H1 (cell line): ENCODE data around the gene FRMPD2. TPM values are rescaled to one million over a fixed set of nuclear protein-coding genes. Genes with fewer than 3 reads are reported as not detected.

Experiments
- CTCF ChIA-PET: fragments of 300-600 bp; sonication (Branson Sonifier 250); formaldehyde crosslinking; loops from one replicate; lab custom pipeline; 2021; ENCODE audit not compliant: partially characterized antibody; lab: Charles Lee
- POLR2A ChIA-PET: fragments of 300-600 bp; sonication (Branson Sonifier 250); formaldehyde crosslinking; loops from one replicate; lab custom pipeline; 2021; ENCODE audit warnings: inconsistent platforms; ENCODE audit not compliant: partially characterized antibody; lab: Charles Lee
- DNase-seq, 2 experiments: peaks; one replicate each; pipeline versions ENCODE4 v3.0.0 to v3.0.0-alpha.2; 2010 to 2022; ENCODE audit warnings: low spot score in 2 of 2, low read depth in 1 of 2, mixed read lengths in 1 of 2
- FAIRE-seq: peaks from 2 replicates; lab custom pipeline; 2011; peaks lifted over from hg19 to GRCh38; lab: Jason Lieb, UNC
- H2AFZ ChIP-seq: 2 replicates; pipeline ENCODE4 v1.8.1; 2012; ENCODE audit warnings: low read length, inconsistent platforms
- H2AK5ac ChIP-seq: 2 replicates; pipeline ENCODE4 v1.6.1; 2013; ENCODE audit warnings: low read depth, low read length
- H2BK120ac ChIP-seq: replicated peaks from 2 replicates; pipeline ENCODE3; 2013; ENCODE audit warnings: low read depth, low read length, inconsistent platforms
- H2BK12ac ChIP-seq: 2 replicates; pipeline ENCODE4 v1.6.1; 2013; ENCODE audit warnings: low read depth, low read length
- H2BK15ac ChIP-seq: 2 replicates; pipeline ENCODE4 v1.6.1; 2013; ENCODE audit warnings: low read length
- H2BK20ac ChIP-seq: 2 replicates; pipeline ENCODE4 v1.6.1; 2013; ENCODE audit warnings: low read length
- H2BK5ac ChIP-seq: 2 replicates; pipeline ENCODE4 v1.6.1; 2013; ENCODE audit warnings: low read depth, low read length
- H3K14ac ChIP-seq: 2 replicates; pipeline ENCODE4 v1.6.1; 2013; ENCODE audit warnings: inconsistent platforms; ENCODE audit not compliant: insufficient read length
- H3K18ac ChIP-seq: 2 replicates; pipeline ENCODE4 v1.6.1; 2013; ENCODE audit warnings: low read length; ENCODE audit errors: extremely low read depth
- H3K23ac ChIP-seq: 2 replicates; pipeline ENCODE4 v1.6.1; 2013; ENCODE audit warnings: inconsistent platforms; ENCODE audit not compliant: insufficient read length
- H3K23me2 ChIP-seq: 2 replicates; pipeline ENCODE4 v1.6.1; 2013; ENCODE audit warnings: low read depth, low read length
- H3K27ac ChIP-seq: 2 replicates; pipeline ENCODE4 v1.6.1; 2011; ENCODE audit warnings: low read depth, low read length, inconsistent platforms
- H3K27me3 ChIP-seq, 4 experiments: replicated peaks in 1 of 4; 1 replicate in 1 of 4; 2 replicates in 3 of 4; pipeline versions ENCODE4 v1.6.1 to v1.8.1; 2011 to 2013; ENCODE audit warnings: low read length in 3 of 4, mild to moderate bottlenecking in 3 of 4, inconsistent platforms in 2 of 4, mixed read lengths in 2 of 4, moderate library complexity in 1 of 4; ENCODE audit not compliant: control insufficient read depth in 3 of 4, insufficient read depth in 3 of 4; ENCODE audit errors: extremely low read depth in 1 of 4
- H3K36me3 ChIP-seq, 4 experiments: 2 replicates each; pipeline versions ENCODE4 v1.6.1 to v1.8.1; 2011 to 2013; ENCODE audit warnings: mild to moderate bottlenecking in 4 of 4, low read length in 3 of 4, moderate library complexity in 2 of 4, control low read depth in 1 of 4, inconsistent platforms in 1 of 4; ENCODE audit not compliant: insufficient read depth in 4 of 4, control insufficient read depth in 2 of 4
- H3K4ac ChIP-seq: replicated peaks from 2 replicates; pipeline ENCODE3; 2013; ENCODE audit warnings: low read length, low read depth, mixed read lengths, inconsistent platforms; ENCODE audit not compliant: insufficient read length
- H3K4me1 ChIP-seq, 4 experiments: replicated peaks in 1 of 4; 1 replicate in 1 of 4; 2 replicates in 3 of 4; pipeline versions ENCODE4 v1.6.1 to v1.8.1; 2011 to 2013; ENCODE audit warnings: low read length in 3 of 4, inconsistent platforms in 2 of 4, mixed read lengths in 1 of 4; ENCODE audit not compliant: insufficient read depth in 4 of 4, control insufficient read depth in 3 of 4
- H3K4me2 ChIP-seq, 2 experiments: 2 replicates each; pipeline versions ENCODE4 v1.6.1 to v1.8.1; 2011 to 2013; ENCODE audit warnings: low read depth in 2 of 2, low read length in 2 of 2, control low read depth in 1 of 2, inconsistent platforms in 1 of 2, mild to moderate bottlenecking in 1 of 2; ENCODE audit not compliant: insufficient read depth in 1 of 2
- H3K4me3 ChIP-seq, 4 experiments: fragments of 200-600, 300-600 bp in 1 of 4; sonication (generic), shearing (Covaris generic), sonication (Bioruptor Twin) in 1 of 4; 2 replicates each; pipeline versions ENCODE4 v1.5.1 to v1.8.1; 2011 to 2016; ENCODE audit warnings: low read length in 4 of 4, low read depth in 3 of 4, control low read depth in 2 of 4, inconsistent platforms in 2 of 4, mild to moderate bottlenecking in 2 of 4, mixed read lengths in 1 of 4, moderate library complexity in 1 of 4; ENCODE audit not compliant: insufficient read depth in 2 of 4; ENCODE audit errors: extremely low read depth in 1 of 4
- H3K56ac ChIP-seq: replicated peaks from 2 replicates; pipeline ENCODE3; 2013; ENCODE audit warnings: low read depth, mild to moderate bottlenecking, mixed read lengths, low read length, inconsistent platforms; ENCODE audit not compliant: insufficient read length
- H3K79me1 ChIP-seq: 2 replicates; pipeline ENCODE4 v1.6.1; 2013; ENCODE audit warnings: low read depth, low read length, control low read depth
- H3K79me2 ChIP-seq, 2 experiments: 2 replicates each; pipeline versions ENCODE4 v1.6.1 to v1.8.1; 2012 to 2013; ENCODE audit warnings: low read length in 2 of 2, mild to moderate bottlenecking in 2 of 2, inconsistent platforms in 1 of 2; ENCODE audit not compliant: insufficient read depth in 2 of 2, control insufficient read depth in 1 of 2
- H3K9ac ChIP-seq, 4 experiments: replicated peaks in 1 of 4; 1 replicate in 1 of 4; 2 replicates in 3 of 4; pipeline versions ENCODE4 v1.6.1 to v1.8.1; 2011 to 2013; ENCODE audit warnings: low read depth in 3 of 4, low read length in 3 of 4, control low read depth in 2 of 4, mild to moderate bottlenecking in 2 of 4, moderate library complexity in 2 of 4, inconsistent platforms in 1 of 4; ENCODE audit errors: extremely low read depth in 1 of 4
- H3K9me3 ChIP-seq, 2 experiments: 2 replicates each; pipeline versions ENCODE4 v1.6.1 to v1.8.1; 2012 to 2013; ENCODE audit warnings: mild to moderate bottlenecking in 2 of 2, moderate library complexity in 2 of 2, control low read depth in 1 of 2, inconsistent platforms in 1 of 2, low read depth in 1 of 2, low read length in 1 of 2, mixed read lengths in 1 of 2; ENCODE audit not compliant: insufficient read depth in 2 of 2
- H4K20me1 ChIP-seq, 2 experiments: replicated peaks in 1 of 2; 2 replicates each; pipeline versions ENCODE3 to v1.8.1; 2011 to 2013; ENCODE audit warnings: inconsistent platforms in 2 of 2, low read length in 2 of 2, mild to moderate bottlenecking in 1 of 2; ENCODE audit not compliant: insufficient read depth in 2 of 2, control insufficient read depth in 1 of 2
- H4K5ac ChIP-seq: 2 replicates; pipeline ENCODE4 v1.6.1; 2013; ENCODE audit warnings: low read length, low read depth, mixed read lengths, inconsistent platforms; ENCODE audit not compliant: insufficient read length
- H4K8ac ChIP-seq: 2 replicates; pipeline ENCODE4 v1.8.0; 2013; ENCODE audit warnings: mild to moderate bottlenecking, moderate library complexity, low read length, inconsistent platforms; ENCODE audit not compliant: insufficient read depth; ENCODE audit errors: extremely low read depth
- H4K91ac ChIP-seq: replicated peaks from 2 replicates; pipeline ENCODE3; 2013; ENCODE audit warnings: low read length, mixed read lengths, inconsistent platforms; ENCODE audit not compliant: insufficient read length
- BCL11A ChIP-seq, 2 experiments: IDR thresholded peaks; one replicate each; pipeline ENCODE4 v1.6.1; 2011; ENCODE audit warnings: low read depth in 2 of 2, low read length in 2 of 2, mild to moderate bottlenecking in 2 of 2
- CBX8 ChIP-seq: fragments of 300-800, 300-1000 bp; sonication (generic); IDR thresholded peaks from 2 replicates; pipeline ENCODE4 v1.7.1; 2016; ENCODE audit warnings: low read depth, low read length, borderline replicate concordance
- HDAC6 ChIP-seq: IDR thresholded peaks from one replicate; pipeline ENCODE4 v1.7.1; 2012; ENCODE audit warnings: low read depth, mild to moderate bottlenecking, inconsistent platforms, low read length, moderate library complexity
- KDM5A ChIP-seq: fragments of 200-600 bp; IDR thresholded peaks from 2 replicates; pipeline ENCODE4 v1.7.1; 2012; ENCODE audit warnings: mild to moderate bottlenecking, low read length, inconsistent platforms, mixed read lengths
- NRF1 ChIP-seq: IDR thresholded peaks from 2 replicates; pipeline ENCODE4 v1.6.1; 2011; ENCODE audit warnings: mild to moderate bottlenecking, low read depth, low read length, improper control_type of control experiment
- PHF8 ChIP-seq: fragments of 200-600 bp; sonication (generic); conservative IDR thresholded peaks from 2 replicates; pipeline ENCODE4 v1.7.1; 2012; ENCODE audit warnings: low read depth, mild to moderate bottlenecking, inconsistent platforms, low read length, moderate library complexity
- RNF2 ChIP-seq: fragments of 200-900, 300-1000 bp; sonication (generic); IDR thresholded peaks from 2 replicates; pipeline ENCODE4 v1.7.1; 2016; ENCODE audit warnings: borderline replicate concordance, low read depth, mild to moderate bottlenecking, antibody characterized with exemption, low read length; ENCODE audit not compliant: poor library complexity, severe bottlenecking; ENCODE audit errors: missing control alignments
- SAP30 ChIP-seq: fragments of 300-600 bp; sonication (generic); IDR thresholded peaks from 2 replicates; pipeline ENCODE4 v1.7.1; 2012; ENCODE audit warnings: low read length, moderate library complexity, mild to moderate bottlenecking, inconsistent platforms; ENCODE audit not compliant: insufficient read depth, insufficient replicate concordance
- SIN3A ChIP-seq, 2 experiments: IDR thresholded peaks in 1 of 2; conservative IDR thresholded peaks in 1 of 2; 2 replicates each; pipeline ENCODE4 v1.6.1; 2011 to 2012; ENCODE audit warnings: low read length in 2 of 2, improper control_type of control experiment in 1 of 2, low read depth in 1 of 2, mild to moderate bottlenecking in 1 of 2
- SIRT6 ChIP-seq: IDR thresholded peaks from one replicate; pipeline ENCODE4 v1.7.1; 2012; ENCODE audit warnings: low read length, inconsistent platforms
- SIX5 ChIP-seq: IDR thresholded peaks from 2 replicates; pipeline ENCODE4 v1.6.1; 2011; ENCODE audit warnings: mild to moderate bottlenecking, low read depth, low read length
- SP2 ChIP-seq: IDR thresholded peaks from 2 replicates; pipeline ENCODE4 v1.6.1; 2012; ENCODE audit warnings: mild to moderate bottlenecking, low read length, inconsistent platforms
- SRF ChIP-seq: IDR thresholded peaks from 2 replicates; pipeline ENCODE4 v1.6.1; 2011; ENCODE audit warnings: mild to moderate bottlenecking, low read depth, low read length, moderate library complexity
- ZNF274 ChIP-seq: IDR thresholded peaks from 2 replicates; pipeline ENCODE4 v1.7.0; 2012; ENCODE audit warnings: low read length, borderline replicate concordance; ENCODE audit errors: extremely low read depth
- WGBS, 2 experiments: shearing (Covaris generic) in 1 of 2; methylation state at CpG; one replicate each; pipeline versions ENCODE4 v1.1.6 to v1.1.7; 2013 to 2015; ENCODE audit warnings: low lambda C conversion rate in 2 of 2, mixed read lengths in 2 of 2, inconsistent platforms in 1 of 2, low coverage in 1 of 2, missing lambda C conversion rate in 1 of 2; ENCODE audit not compliant: insufficient replicate concordance in 2 of 2, insufficient coverage in 1 of 2, insufficient read length in 1 of 2; ENCODE audit errors: extremely low coverage in 1 of 2, missing lambda C conversion rate in 1 of 2; 5-methylcytosine and 5-hydroxymethylcytosine counted together
- polyA plus RNA-seq, 7 experiments: library from polyadenylated mRNA; depleted of rRNA in 3 of 7; stranded (reverse) in 5 of 7; unstranded in 2 of 7; fragments of >200 nt in 5 of 7; fragments of 200-250 nt in 2 of 7; gene quantifications; 1 replicate in 5 of 7; 2 replicates in 1 of 7; 4 replicates in 1 of 7; pipeline versions ENCODE4 v1.2.1 to v1.2.3, GENCODE V29; 2011 to 2013; ENCODE audit warnings: missing spikeins in 2 of 7, mixed read lengths in 2 of 7
- total RNA-seq: library from RNA; stranded (reverse); fragmentation: NEBNext Ultra II Directional; extraction: Animal tissue kit (Norgen Biotek cat#: 25700); gene quantifications from 2 replicates; pipeline ENCODE4 v1.2.1, GENCODE V29; 2021

FRMPD2 gene
- total and polyA plus RNA-seq, 2 of the 8 experiments (the other 6 are each of a cell fraction or from before 2014, with no cell fraction given), result 0.07 to 0.47 TPM

DNA sequence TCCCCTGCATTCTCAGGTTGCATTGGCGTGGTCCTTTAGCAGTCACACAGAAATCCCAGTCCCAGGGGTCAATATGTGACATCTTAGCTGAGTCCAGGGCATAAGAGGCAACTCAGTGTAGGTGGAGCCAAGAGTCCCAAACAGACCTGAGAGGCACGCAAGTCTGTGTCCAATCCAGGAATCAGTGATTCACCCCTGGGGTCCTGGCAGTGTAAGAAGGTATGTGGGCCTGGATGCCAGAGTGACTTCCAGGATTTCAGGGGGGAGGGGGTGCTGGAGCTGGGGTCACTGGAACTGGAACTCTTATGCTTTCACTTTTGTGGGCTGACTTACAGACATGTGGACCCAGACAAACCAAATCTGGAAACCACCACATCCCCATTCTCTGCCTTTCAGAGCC is 26.8 kb downstream of the FRMPD2 start:
- H3K27ac ChIP-seq, result no peak overlapping the region
- no peak for FAIRE-seq
- H3K56ac ChIP-seq, result no peak overlapping the region
- H3K4me1 ChIP-seq, result peaks cover 0 to 16% (median 10%) of the 10 kb centered on the region in 4 experiments; a peak in 6 of 7 replicates
- no peak overlapping the region for H2BK20ac ChIP-seq
- H3K23ac ChIP-seq, result no peak overlapping the region
- CTCF ChIA-PET, result interaction anchor here (1.3 to 1.6 kb wide), 2 partner anchors 8 to 31 kb away, joined by 4 to 6 read pairs; no protein-coding TSS in a partner anchor
- H3K23me2 ChIP-seq, result no peaks in the 10 kb centered on the region
- no peak overlapping the region for H4K5ac ChIP-seq
- no peak overlapping the region for H2BK5ac ChIP-seq
- no peak overlapping the region for H3K4ac ChIP-seq
- no peak overlapping the region for H2AK5ac ChIP-seq
- no peak overlapping the region for H4K91ac ChIP-seq
- WGBS, 2 experiments, result 85% methylated on average over 2 of the region's 2 CpGs; no CpG with 5 or more reads in 1 of the 2 experiments
- H2BK120ac ChIP-seq, result no peak overlapping the region
- H3K9me3 ChIP-seq, result no peaks in the 10 kb centered on the region
- H3K9ac ChIP-seq, result no peak overlapping the region
- no peaks in the 10 kb centered on the region for H3K27me3 ChIP-seq
- peak overlapping the region; percentile 46; the same call in 1 of the 2 replicates for H2AFZ ChIP-seq
- H2BK12ac ChIP-seq, result no peak overlapping the region
- H4K20me1 ChIP-seq, result no peaks in the 10 kb centered on the region
- H3K79me1 ChIP-seq, result no peaks in the 10 kb centered on the region; the same call in 1 of the 2 replicates
- no peak overlapping the region for H3K4me2 ChIP-seq
- H3K36me3 ChIP-seq, result no peaks in the 10 kb centered on the region
- no peak overlapping the region for H3K18ac ChIP-seq
- H3K14ac ChIP-seq, result no peak overlapping the region
- no peak overlapping the region for H3K4me3 ChIP-seq
- DNase-seq, result peak in 1 of 2 experiments; percentile 43
- no peaks in the 10 kb centered on the region for H3K79me2 ChIP-seq
- no peak overlapping the region for H2BK15ac ChIP-seq
- POLR2A ChIA-PET, result interaction anchor here (0.6 to 1.8 kb wide), 2 partner anchors 58 to 158 kb away, joined by 3 read pairs; no protein-coding TSS in a partner anchor
- no peak overlapping the region for H4K8ac ChIP-seq
- TF ChIP-seq ZNF274 (no peak), HDAC6 (no peak), RNF2 (no peak), NRF1 (no peak), SIRT6 (no peak), KDM5A (no peak), SAP30 (no peak), PHF8 (no peak), SIN3A (conservative IDR thresholded peaks at IDR 0.05 in 1 of 2, IDR thresholded peaks at IDR 0.05 in 1 of 2; ENCODE audit: low read depth in 1 of 2, low read length in 2 of 2) (no peak), SIX5 (no peak), SP2 (no peak), CBX8 (no peak), BCL11A (IDR thresholded peaks at IDR 0.05; ENCODE audit: low read depth in 2 of 2, low read length in 2 of 2) (no peak), SRF (no peak)
